ENCODE data around the gene MTX3.

The MTX3 gene

GRCh38 chr5:79982136-79982535, 8.9 kb downstream of the MTX3 start:
- TF ChIP-seq CTCF (IDR thresholded peaks at IDR 0.05) = no peak

GRCh38 chr5:79976759-79977515, 14.1 kb downstream of the MTX3 start:
- no peak overlapping the region for H3K27ac ChIP-seq
- TF ChIP-seq ZFX (IDR thresholded peaks at IDR 0.05; ENCODE audit: borderline replicate concordance) (no peak), CTCF (IDR thresholded peaks at IDR 0.05) (no peak)

More at GRCh38 chr5:79982136-79982535, 8.9 kb downstream of the MTX3 start:
- H3K27ac ChIP-seq = no peak overlapping the region

GRCh38 chr5:79975422-79975821, 15.6 kb downstream of the MTX3 start:
- no peak overlapping the region for H3K27ac ChIP-seq
- TF ChIP-seq ZFX (IDR thresholded peaks at IDR 0.05; ENCODE audit: borderline replicate concordance) (no peak), CTCF (IDR thresholded peaks at IDR 0.05) (no peak)

- TF ChIP-seq ZFX (IDR thresholded peaks at IDR 0.05; ENCODE audit: borderline replicate concordance) = no peak
- TF ChIP-seq CTCF (IDR thresholded peaks at IDR 0.05) = no peak
- H3K27ac ChIP-seq = no peak overlapping the region
These were observed 16.2 kb downstream of the MTX3 start for GRCh38 chr5:79974886-79975285.

- H3K27ac ChIP-seq = no peak overlapping the region
- TF ChIP-seq CTCF (IDR thresholded peaks at IDR 0.05) = no peak
These were observed 17.1 kb downstream of the MTX3 start for GRCh38 chr5:79973996-79974395.

GRCh38 chr5:79973511-79973910, 17.6 kb downstream of the MTX3 start:
- no peak overlapping the region for H3K27ac ChIP-seq
- no peak for TF ChIP-seq CTCF (IDR thresholded peaks at IDR 0.05)
- no peak for TF ChIP-seq ZFX (IDR thresholded peaks at IDR 0.05; ENCODE audit: borderline replicate concordance)

- H3K27ac ChIP-seq = no peak overlapping the region
- TF ChIP-seq CTCF (IDR thresholded peaks at IDR 0.05) = no peak
- TF ChIP-seq ZFX (IDR thresholded peaks at IDR 0.05; ENCODE audit: borderline replicate concordance) = no peak
These were observed 19.9 kb downstream of the MTX3 start for GRCh38 chr5:79971156-79971555.
